H9 (cell line): Measurements from ENCODE around the gene EIF6. TPM values are rescaled to one million over a fixed set of nuclear protein-coding genes. Genes with fewer than 3 reads are reported as not detected.
A peak's percentile ranks its signal among the peaks of the same experiment; 100 is the strongest.

Source experiments
- DNase-seq: peaks from one replicate; pipeline ENCODE4 v3.0.0-alpha.2; 2017
- H2AFZ ChIP-seq: one replicate; pipeline ENCODE4 v1.6.1; 2013; ENCODE audit warnings: mild to moderate bottlenecking, low read length, control low read depth, moderate library complexity
- H2AK5ac ChIP-seq: 2 replicates; pipeline ENCODE4 v1.6.1; 2013; ENCODE audit warnings: low read length, control low read depth, mixed read lengths; ENCODE audit not compliant: insufficient read length
- H2BK120ac ChIP-seq: one replicate; pipeline ENCODE4 v1.6.1; 2013; ENCODE audit warnings: low read depth, mild to moderate bottlenecking, low read length, control low read depth, inconsistent platforms; ENCODE audit not compliant: poor library complexity, severe bottlenecking
- H2BK12ac ChIP-seq: 2 replicates; pipeline ENCODE4 v1.6.1; 2013; ENCODE audit warnings: low read length, control low read depth, mixed read lengths, low read depth; ENCODE audit not compliant: insufficient read length
- H2BK15ac ChIP-seq: 2 replicates; pipeline ENCODE4 v1.6.1; 2013; ENCODE audit warnings: low read depth, low read length, control low read depth
- H2BK20ac ChIP-seq: one replicate; pipeline ENCODE4 v1.6.1; 2013; ENCODE audit warnings: low read depth, mild to moderate bottlenecking, low read length, control low read depth, inconsistent platforms; ENCODE audit not compliant: poor library complexity, severe bottlenecking
- H2BK5ac ChIP-seq: 2 replicates; pipeline ENCODE4 v1.6.1; 2013; ENCODE audit warnings: low read length, control low read depth, mixed read lengths; ENCODE audit not compliant: insufficient read length
- H3K14ac ChIP-seq: 2 replicates; pipeline ENCODE4 v1.6.1; 2013; ENCODE audit warnings: low read length, control low read depth; ENCODE audit not compliant: insufficient read depth
- H3K18ac ChIP-seq: 2 replicates; pipeline ENCODE4 v1.6.1; 2013; ENCODE audit warnings: low read depth, mild to moderate bottlenecking, mixed read lengths, low read length, control low read depth; ENCODE audit not compliant: insufficient read length
- H3K23ac ChIP-seq: 2 replicates; pipeline ENCODE4 v1.6.1; 2013; ENCODE audit warnings: low read length, control low read depth, mixed read lengths, low read depth; ENCODE audit not compliant: insufficient read length
- H3K23me2 ChIP-seq: 2 replicates; pipeline ENCODE4 v1.6.1; 2013; ENCODE audit warnings: low read depth, mild to moderate bottlenecking, mixed read lengths, low read length, control low read depth; ENCODE audit not compliant: insufficient read length, poor library complexity, severe bottlenecking
- H3K27ac ChIP-seq: 2 replicates; pipeline ENCODE4 v1.5.1; 2013; ENCODE audit warnings: low read length, control low read depth, mixed read lengths, low read depth; ENCODE audit not compliant: insufficient read length
- H3K27me3 ChIP-seq: 2 replicates; pipeline ENCODE4 v1.6.1; 2013; ENCODE audit warnings: low read length, control low read depth, inconsistent platforms; ENCODE audit not compliant: insufficient read depth
- H3K4ac ChIP-seq: 2 replicates; pipeline ENCODE4 v1.6.1; 2013; ENCODE audit warnings: low read depth, mild to moderate bottlenecking, control low read depth, inconsistent platforms, low read length, moderate library complexity
- H3K4me1 ChIP-seq: 2 replicates; pipeline ENCODE4 v1.6.1; 2013; ENCODE audit warnings: low read length, control low read depth, inconsistent platforms; ENCODE audit not compliant: insufficient read depth
- H3K4me2 ChIP-seq: 2 replicates; pipeline ENCODE4 v1.6.1; 2013; ENCODE audit warnings: low read length, control low read depth, mixed read lengths; ENCODE audit not compliant: insufficient read length, insufficient read depth
- H3K56ac ChIP-seq: 2 replicates; pipeline ENCODE4 v1.6.1; 2013; ENCODE audit warnings: low read depth, mild to moderate bottlenecking, mixed read lengths, low read length, control low read depth; ENCODE audit not compliant: insufficient read length
- H3K79me1 ChIP-seq: 2 replicates; pipeline ENCODE4 v1.6.1; 2013; ENCODE audit warnings: low read depth, mild to moderate bottlenecking, moderate library complexity, low read length, control low read depth, inconsistent platforms; ENCODE audit not compliant: insufficient read depth, poor library complexity, severe bottlenecking
- H3K79me2 ChIP-seq: 2 replicates; pipeline ENCODE4 v1.6.1; 2013; ENCODE audit warnings: low read length, control low read depth, inconsistent platforms; ENCODE audit not compliant: insufficient read depth
- H3K9ac ChIP-seq: 2 replicates; pipeline ENCODE4 v1.6.1; 2013; ENCODE audit warnings: low read length, control low read depth, mixed read lengths; ENCODE audit not compliant: insufficient read length; ENCODE audit errors: extremely low read depth
- H3K9me3 ChIP-seq: one replicate; pipeline ENCODE4 v1.6.1; 2013; ENCODE audit warnings: low read depth, low read length, inconsistent platforms; ENCODE audit not compliant: control insufficient read depth
- H3T11ph ChIP-seq: one replicate; pipeline ENCODE4 v1.6.1; 2013; ENCODE audit warnings: mild to moderate bottlenecking, low read length, control low read depth, inconsistent platforms
- H4K20me1 ChIP-seq: one replicate; pipeline ENCODE4 v1.6.1; 2013; ENCODE audit not compliant: control insufficient read depth, insufficient read length, insufficient read depth
- H4K5ac ChIP-seq: 2 replicates; pipeline ENCODE4 v1.6.1; 2013; ENCODE audit warnings: low read depth, mild to moderate bottlenecking, mixed read lengths, low read length, control low read depth; ENCODE audit not compliant: insufficient read length
- H4K8ac ChIP-seq: replicated peaks from 2 replicates; pipeline ENCODE4 v1.6.1; 2013; ENCODE audit warnings: low read length, control low read depth, mixed read lengths, low read depth; ENCODE audit not compliant: insufficient read length
- H4K91ac ChIP-seq: 2 replicates; pipeline ENCODE4 v1.6.1; 2013; ENCODE audit warnings: low read depth, mild to moderate bottlenecking, moderate library complexity, mixed read lengths, low read length, control low read depth; ENCODE audit not compliant: insufficient read length
- H3K27ac Mint-ChIP-seq, 3 experiments: 2 replicates in 2 of 3; 3 replicates in 1 of 3; pipeline ENCODE4 v1.8.0; 2020 to 2021; ENCODE audit warnings: mixed read lengths in 3 of 3, mild to moderate bottlenecking in 1 of 3, moderate library complexity in 1 of 3
- H3K27me3 Mint-ChIP-seq: 2 replicates; pipeline ENCODE4 v1.8.0; 2021; ENCODE audit warnings: low read depth, mild to moderate bottlenecking, moderate library complexity, mixed read lengths
- H3K36me3 Mint-ChIP-seq, 3 experiments: 2 replicates in 2 of 3; 3 replicates in 1 of 3; pipeline ENCODE4 v1.8.0; 2020 to 2021; ENCODE audit warnings: low read depth in 3 of 3, mixed read lengths in 3 of 3; ENCODE audit not compliant: insufficient read depth in 1 of 3
- H3K4me1 Mint-ChIP-seq, 2 experiments: 2 replicates each; pipeline ENCODE4 v1.8.0; 2020; ENCODE audit warnings: mixed read lengths in 2 of 2
- H3K4me3 Mint-ChIP-seq, 2 experiments: 2 replicates in 1 of 2; 3 replicates in 1 of 2; pipeline ENCODE4 v1.8.0; 2020 to 2021; ENCODE audit warnings: mild to moderate bottlenecking in 2 of 2, mixed read lengths in 2 of 2, moderate library complexity in 1 of 2
- H3K9me3 Mint-ChIP-seq, 2 experiments: 2 replicates in 1 of 2; 3 replicates in 1 of 2; pipeline ENCODE4 v1.8.0; 2020; ENCODE audit warnings: mild to moderate bottlenecking in 2 of 2, mixed read lengths in 2 of 2, moderate library complexity in 1 of 2
- CTCF ChIP-seq: fragments of 200-600 bp; sonication (generic); conservative IDR thresholded peaks from 3 replicates; pipeline ENCODE4 v1.8.0; 2021; ENCODE audit warnings: antibody characterized with exemption, mild to moderate bottlenecking
- WGBS: extraction: QIAGEN DNeasy Blood & Tissue Kit; methylation state at CpG from one replicate; pipeline ENCODE4 v1.1.7; 2013; ENCODE audit warnings: missing lambda C conversion rate, low lambda C conversion rate, mixed read lengths; ENCODE audit not compliant: insufficient read length; ENCODE audit errors: extremely low coverage; 5-methylcytosine and 5-hydroxymethylcytosine counted together
- total RNA-seq: library from RNA; stranded (reverse); gene quantifications from 2 replicates; pipeline ENCODE4 v1.2.1, GENCODE V29; 2021

The EIF6 gene
- total RNA-seq, 1 experiment from 2014 or later = 150 TPM

GRCh38 chr20:35252037-35252461, 32.5 kb downstream of the EIF6 start:
- Mint-ChIP-seq H3K9me3 (no peaks in the 10 kb centered on the region; a peak in 1 of 5 replicates), H3K4me1 (peaks cover 25 to 32% of the 10 kb centered on the region in 2 experiments), H3K27ac (0 out of 7 replicates have a peak overlapping the region, but pooled peaks of 1 of the 3 experiments have one; percentile 27), H3K27me3 (no peaks in the 10 kb centered on the region; the same call in none of the 2 replicates), H3K4me3 (no peak overlapping the region), H3K36me3 (peaks cover 0 to 58% (median 40%) of the 10 kb centered on the region in 3 experiments; a peak in 4 of 7 replicates)
- no peaks in the 10 kb centered on the region; the same call in 1 of the 2 replicates for H3K4me1 ChIP-seq
- no peak overlapping the region for H2AK5ac ChIP-seq
- no peak overlapping the region for H3K4me2 ChIP-seq
- no peak overlapping the region for H3K56ac ChIP-seq
- H3K23me2 ChIP-seq = no peaks in the 10 kb centered on the region
- no peak overlapping the region for H2AFZ ChIP-seq
- no peak overlapping the region for H3K18ac ChIP-seq
- no peak overlapping the region for H3K14ac ChIP-seq
- H4K91ac ChIP-seq = no peak overlapping the region
- no peak overlapping the region for H3K4ac ChIP-seq
- H2BK15ac ChIP-seq = no peak overlapping the region
- no peak overlapping the region for H4K8ac ChIP-seq
- no peak overlapping the region for H3T11ph ChIP-seq
- no peak overlapping the region for H4K5ac ChIP-seq
- no peak overlapping the region for H2BK5ac ChIP-seq
- no peak overlapping the region for H3K23ac ChIP-seq
- H3K27ac ChIP-seq = no peak overlapping the region
- no peak overlapping the region for H2BK20ac ChIP-seq
- H3K9me3 ChIP-seq = no peaks in the 10 kb centered on the region
- TF ChIP-seq CTCF = no peak
- no peak overlapping the region for H2BK12ac ChIP-seq
- no CpG with 5 or more reads among the region's 2 CpGs for WGBS
- no peak for DNase-seq
- no peaks in the 10 kb centered on the region for H3K79me1 ChIP-seq
- no peaks in the 10 kb centered on the region for H3K79me2 ChIP-seq
- H4K20me1 ChIP-seq = no peaks in the 10 kb centered on the region
- H3K27me3 ChIP-seq = no peaks in the 10 kb centered on the region
- no peak overlapping the region for H3K9ac ChIP-seq
- no peak overlapping the region for H2BK120ac ChIP-seq
